HG02588 (cell line): ENCODE data around the gene BASP1.

Experiments used
- ATAC-seq: cut with Tn5 transposase; IDR thresholded peaks from one replicate; pipeline ENCODE4 v1.9.1; 2021; ENCODE audit warnings: mild to moderate bottlenecking, moderate library complexity; ENCODE audit not compliant: unreplicated experiment

The BASP1 gene

DNA sequence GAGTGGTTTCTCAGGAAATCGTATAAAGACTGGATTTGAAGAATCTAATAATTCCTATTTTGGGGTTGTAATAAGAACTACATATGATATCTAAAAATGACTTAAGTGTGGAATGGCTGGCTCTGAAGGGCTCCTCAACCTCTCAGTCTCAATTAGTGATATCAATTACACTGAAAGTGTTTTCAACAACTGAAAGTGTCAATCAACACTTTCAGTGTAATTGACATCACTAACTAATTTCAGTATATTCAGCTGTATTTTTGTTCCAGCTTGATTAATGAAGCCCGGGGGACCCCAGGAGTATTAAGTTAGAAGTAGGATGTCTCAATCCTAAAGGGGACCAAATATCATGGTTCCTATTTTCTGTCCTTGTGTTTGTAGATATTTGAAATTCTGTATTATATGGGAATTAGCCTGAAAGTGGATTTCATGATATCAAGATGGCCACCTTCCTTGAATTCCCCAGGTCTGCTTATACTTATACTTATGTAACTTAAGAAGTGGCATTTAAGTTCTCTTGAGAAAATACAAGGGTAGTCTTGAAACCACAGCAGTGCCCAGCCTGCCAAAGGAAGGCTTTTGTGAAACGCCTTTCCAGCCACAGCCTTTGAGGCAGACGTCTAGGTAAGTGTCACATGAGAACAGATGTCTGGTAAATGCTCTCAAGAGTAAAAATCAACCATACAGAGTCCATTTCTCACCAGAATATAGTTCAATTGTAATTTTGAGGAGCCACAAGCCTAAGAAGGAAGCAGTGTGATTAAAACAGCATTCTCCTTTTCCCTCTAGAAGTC is 4.6 kb downstream of the BASP1 start:
- no peak for ATAC-seq

DNA sequence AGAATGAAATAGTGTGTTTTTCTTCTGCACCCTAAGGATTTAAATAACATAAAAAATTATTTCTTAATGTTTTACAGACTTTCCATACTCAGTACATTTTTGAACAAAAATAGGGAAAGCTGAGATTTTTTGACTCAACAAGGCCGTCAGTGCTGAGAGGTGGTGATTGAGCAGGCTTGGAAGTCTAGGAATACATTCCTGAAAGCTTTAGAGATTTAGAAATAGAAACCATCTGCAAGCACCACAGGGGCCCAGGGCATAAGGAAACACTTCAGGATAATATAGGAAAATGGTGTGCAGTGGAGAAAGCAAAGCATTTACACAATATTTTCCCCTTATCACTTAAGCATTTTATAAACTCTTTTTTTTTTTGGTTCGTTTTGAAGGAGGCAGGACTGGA is 5.2 kb downstream of the BASP1 start:
- no peak for ATAC-seq

DNA sequence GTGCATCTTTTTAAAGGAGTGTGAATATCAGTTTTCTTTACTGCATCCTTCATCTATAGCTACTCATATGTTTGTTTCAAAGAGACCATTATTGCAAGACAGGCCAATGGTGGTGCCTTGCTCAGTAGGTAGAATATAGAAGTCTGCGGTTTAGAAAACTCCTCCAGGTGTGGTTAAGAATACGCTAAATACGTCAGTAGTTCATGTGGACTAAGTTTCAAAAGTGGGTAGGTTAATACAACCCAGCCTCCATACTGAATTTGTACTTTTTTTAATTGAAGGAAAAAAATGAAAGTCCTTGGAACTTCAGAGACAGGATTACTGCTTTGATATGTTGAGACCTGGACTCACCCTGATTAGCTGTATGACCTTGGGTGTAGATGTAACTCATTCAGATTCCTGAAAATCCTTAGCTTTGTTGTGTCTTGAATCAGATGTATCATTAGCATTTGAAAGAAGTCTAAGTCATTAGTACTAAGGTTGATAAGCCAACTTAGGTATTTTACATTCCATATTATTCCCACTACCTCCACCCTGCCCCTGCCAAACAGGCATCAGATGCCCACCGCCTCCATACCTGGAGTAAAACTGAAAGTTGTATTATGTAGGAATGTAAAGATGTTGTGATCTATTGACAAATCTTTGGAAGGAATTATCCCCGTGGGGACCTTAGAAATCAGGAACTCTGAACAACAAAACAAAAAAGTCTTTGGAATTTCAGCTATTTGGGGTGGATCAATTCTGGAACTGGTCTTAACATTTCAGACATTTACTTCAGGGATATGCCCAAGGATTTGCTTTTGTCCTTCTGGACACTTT is 6.1 kb downstream of the BASP1 start:
- ATAC-seq: peak; percentile 32

DNA sequence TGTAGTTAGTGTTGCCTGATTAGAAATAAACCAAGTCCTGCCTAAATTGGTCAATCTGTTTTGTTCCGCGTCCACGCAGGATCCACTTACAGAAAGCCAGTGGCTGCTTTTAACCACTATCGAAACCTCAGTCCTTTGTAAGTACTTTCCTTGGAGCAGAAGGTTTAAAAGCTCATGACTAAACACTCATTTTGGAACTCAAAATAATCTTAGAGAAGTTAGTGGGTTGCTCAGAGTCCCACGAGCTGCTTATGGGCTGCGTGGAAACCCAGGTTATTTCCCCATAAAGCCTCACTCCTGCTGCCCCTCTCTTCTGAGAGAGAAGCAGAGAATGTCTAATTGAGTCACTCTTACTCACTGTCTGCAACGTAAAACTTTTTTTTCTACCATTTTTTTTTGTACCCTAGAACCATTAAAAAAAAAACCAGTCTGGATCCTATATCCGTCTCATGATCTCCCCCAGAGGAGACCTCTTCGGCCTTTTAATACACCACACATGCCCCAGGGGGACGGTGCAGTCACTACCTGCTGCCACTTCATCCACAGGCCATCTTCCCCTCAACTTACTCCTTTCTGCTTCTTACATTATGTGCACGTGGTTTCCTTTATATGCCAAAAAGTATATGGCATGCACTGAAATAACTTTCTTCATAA is 7.6 kb downstream of the BASP1 start:
- ATAC-seq: peak; percentile 62

DNA sequence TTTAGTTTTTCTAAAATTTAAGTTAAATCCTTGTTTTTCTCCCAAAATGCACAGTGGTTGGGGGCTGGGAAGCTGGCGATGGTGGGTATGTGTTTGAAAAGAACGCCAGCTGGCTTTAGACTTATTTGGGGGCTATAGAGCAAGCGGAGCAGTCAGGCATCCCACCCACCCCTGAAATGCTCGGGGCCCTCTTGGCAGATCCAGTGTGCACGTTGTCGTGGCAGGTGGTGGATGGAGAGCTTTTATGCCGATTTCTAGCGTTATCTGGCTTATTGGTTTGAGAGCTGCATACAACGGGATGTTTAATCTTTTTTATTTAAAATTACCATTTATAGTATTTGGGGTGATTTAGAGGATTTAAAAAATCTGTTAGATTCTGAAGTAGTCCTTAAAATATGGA is 8.1 kb downstream of the BASP1 start:
- no peak for ATAC-seq

DNA sequence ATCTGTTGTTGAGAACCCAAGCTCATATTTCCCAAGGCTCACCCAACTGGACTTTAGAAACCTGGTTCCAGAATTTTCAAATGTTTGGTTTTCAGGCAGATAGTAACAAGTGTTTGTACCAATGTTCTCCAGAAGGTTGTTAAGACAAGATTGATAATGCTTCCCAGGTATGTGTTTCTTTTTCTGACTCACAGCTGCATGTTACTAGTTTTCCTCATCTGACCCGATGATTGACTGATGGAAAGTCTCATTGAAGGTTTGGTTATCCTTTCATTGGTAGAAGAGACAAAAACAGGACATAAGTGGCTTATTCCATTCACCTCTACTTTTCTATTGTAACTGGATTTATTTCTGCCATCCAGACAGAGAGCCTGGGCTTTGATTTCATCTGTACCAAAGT is 10.4 kb downstream of the BASP1 start:
- no peak for ATAC-seq

DNA sequence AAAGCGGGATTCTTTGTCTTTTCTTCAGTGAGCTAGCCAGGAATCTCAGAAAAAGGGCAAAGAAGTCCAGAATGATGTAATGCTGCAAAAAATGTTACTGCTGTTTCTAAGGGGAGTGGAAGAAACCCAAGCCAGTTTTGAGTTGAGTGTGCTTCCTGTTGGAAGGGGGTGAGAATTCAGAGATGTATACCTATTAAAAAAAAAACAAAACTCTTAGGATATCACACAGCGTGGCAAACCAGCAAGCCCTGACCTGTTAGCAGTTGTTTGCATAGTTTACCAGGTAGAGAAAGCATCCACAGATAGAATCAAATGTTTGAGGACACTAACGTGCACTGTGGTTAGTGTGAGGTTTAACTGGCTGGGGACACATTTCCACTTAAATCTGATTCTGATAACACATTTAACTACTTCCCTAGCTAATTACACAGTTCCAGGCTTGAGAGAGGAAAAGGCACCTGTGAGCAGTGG is 11.4 kb downstream of the BASP1 start:
- peak; percentile 56 for ATAC-seq

DNA sequence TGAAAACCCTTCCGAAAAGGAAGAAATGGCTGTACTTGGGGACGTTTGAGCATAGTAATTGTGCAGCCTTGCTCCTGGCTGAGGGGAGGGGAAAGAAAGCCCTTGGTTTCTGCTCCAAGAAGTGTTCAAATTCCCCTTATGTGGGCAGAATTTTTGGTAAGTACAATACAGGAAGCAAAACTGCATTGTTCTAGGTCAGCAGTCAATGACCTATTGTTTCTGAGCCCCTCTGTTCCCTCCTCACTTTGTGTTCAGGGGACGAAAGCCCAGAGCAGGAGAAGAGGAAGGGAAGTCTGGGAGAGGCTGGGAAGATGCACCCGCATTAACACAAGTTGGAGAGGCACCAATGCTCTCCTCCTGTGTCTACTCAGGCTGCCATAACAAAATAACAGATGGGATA is 11.9 kb downstream of the BASP1 start:
- peak; percentile 42 for ATAC-seq

DNA sequence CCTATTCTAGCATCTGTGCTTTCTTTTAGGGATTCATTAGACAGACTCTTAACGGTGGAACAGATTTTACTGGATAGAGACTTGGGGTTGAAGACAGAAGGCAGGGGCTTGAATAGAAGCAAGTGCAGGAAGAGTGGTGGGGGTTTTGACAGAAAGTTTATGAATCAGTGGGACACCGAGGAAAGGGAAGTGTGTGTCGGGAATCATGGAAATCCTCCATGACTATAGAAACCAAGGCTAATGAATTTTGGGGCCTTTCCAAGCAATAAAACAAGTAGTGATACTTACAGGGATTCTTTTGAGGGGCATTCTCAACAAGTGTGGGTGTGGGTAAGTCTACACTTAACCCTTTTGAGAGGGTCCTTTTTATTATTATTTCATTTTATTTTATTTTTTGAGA is 12.8 kb downstream of the BASP1 start:
- ATAC-seq: no peak

DNA sequence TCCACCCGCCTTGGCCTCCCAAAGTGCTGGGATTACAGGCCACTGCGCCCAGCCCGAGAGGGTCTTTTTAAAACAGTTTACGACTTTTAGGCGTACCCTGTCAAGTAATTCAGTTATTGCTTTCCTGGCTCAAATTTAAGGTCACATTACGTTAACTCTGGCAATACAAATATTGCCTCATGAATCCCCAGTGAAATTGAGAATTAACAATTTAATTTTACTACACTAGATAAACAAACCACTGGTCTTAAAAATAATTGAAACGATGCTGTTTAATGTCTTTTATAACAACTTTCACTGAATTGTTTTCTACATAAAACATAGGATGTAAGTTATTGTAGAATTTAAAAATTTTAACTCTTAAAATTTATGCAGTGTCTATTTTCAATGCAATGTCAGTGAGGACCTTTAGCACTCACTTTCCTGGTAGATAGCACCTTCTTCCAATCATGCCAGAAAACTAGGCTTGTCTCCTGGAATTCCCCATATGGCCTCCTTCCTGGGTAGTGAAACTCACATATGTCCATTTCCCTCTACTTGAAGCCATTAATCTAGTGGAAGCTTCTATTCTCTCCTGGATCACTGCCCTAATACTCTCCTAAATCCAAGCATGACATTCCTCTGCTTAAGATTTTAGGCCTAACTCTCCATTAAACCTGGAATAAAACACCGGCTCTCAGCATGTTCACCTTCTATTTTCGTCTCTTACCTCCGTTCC is 13.5 kb downstream of the BASP1 start:
- ATAC-seq: no peak

DNA sequence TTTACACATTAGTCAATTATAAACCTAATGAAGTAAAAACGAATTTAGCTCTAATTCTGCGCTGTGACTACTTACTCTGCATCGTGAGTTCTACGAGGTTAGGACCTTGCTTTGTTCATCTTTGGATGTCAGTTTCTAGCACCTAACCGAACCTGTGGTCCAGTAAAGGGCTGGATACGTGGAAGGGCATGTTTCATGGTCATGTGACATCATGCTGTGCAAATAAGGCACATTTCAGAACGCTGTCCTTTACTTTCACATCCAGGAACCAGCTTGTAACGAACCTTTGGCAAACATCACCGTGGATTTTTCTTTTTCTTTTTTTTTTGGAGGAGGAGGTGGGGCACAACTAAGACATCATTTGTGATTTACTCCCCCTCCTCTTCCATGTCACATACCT is 15.0 kb downstream of the BASP1 start:
- no peak for ATAC-seq

DNA sequence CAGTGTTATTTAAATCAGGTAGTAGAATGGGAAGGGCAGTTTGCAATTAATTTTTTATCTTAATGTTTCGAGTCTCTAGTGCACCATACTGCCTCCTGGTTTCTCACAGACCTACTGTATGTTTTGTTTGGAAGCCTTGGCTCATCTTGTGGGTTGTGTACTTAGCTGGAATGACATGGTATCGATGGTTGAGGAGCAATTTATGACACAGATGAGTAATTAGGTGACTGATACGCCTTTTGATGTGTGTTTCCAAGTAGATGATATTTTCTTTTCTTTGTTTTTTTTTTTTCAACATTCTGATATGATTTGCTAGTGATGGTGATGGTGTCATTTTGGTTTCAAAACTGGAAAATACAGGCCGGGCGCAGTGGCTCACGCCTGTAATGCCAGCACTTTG is 16.1 kb downstream of the BASP1 start:
- no peak for ATAC-seq

DNA sequence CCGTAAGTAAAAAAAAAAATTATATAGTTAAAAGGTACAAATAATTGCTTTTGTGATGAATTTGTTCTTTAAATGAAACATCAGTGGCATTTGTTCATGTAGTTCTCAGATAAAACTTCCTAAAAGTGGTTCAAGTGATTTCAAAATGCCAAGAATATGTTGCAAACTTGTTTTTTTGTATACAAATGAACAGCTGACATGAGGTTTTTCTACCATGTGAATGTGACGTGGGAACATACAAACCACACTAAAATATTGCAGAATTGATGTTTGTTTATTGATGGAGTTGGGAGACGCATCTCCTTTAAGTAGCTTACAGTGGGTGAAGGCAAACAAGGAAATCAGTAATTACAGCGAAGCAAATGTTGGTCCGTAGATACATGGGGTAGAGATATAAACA is 16.9 kb downstream of the BASP1 start:
- no peak for ATAC-seq

DNA sequence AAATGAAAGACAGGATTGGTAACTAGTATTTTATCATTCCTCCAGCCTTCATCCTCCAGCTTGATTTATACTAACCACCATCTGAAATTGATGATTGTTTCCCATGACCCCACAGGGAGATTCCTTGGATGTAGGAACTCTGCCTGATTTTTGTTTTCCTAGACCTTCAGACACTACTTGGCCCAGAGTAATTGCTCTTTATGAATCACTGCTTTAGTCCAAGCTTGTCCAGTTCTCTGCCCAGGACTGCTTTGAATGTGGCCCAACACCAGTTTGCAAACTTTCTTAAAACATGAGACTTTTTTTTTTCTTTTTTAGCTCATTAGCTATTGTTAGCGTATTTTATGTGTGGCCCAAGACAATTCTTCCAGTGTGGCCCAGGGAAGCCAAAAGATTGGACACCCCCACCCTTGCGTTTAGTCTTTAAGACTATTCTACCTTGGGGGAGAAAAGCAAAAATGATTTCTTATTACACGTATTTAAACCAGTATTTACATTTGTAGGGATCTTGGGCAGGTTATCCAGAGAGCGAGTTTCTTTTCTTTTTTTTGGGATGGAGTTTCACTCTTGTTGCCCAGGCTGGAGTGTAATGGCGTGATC is 18.4 kb downstream of the BASP1 start:
- no peak for ATAC-seq

DNA sequence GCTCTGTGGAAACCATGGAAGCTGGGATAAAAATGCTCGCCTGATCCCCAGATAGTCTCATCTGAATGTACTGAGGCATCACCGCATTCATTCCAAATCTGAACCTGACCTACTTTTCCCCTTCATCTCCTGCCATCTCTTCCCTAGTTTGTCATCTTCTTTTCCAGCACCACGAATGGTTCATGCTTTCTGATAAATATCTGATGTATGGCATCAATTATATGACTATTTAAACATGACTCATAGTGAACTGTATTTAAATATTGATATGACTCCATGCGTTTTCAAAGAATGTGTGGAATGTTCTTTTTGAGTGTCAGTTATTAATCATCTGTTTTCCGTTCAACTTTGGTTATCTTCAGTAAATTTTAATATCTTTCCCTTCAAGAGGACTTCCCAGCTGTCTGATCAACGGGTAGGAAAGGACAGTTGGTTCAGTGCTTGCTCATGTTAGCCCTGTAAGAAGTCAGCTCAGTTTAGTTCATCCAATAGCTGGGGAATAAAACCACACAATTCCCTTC is 21.1 kb downstream of the BASP1 start:
- no peak for ATAC-seq

DNA sequence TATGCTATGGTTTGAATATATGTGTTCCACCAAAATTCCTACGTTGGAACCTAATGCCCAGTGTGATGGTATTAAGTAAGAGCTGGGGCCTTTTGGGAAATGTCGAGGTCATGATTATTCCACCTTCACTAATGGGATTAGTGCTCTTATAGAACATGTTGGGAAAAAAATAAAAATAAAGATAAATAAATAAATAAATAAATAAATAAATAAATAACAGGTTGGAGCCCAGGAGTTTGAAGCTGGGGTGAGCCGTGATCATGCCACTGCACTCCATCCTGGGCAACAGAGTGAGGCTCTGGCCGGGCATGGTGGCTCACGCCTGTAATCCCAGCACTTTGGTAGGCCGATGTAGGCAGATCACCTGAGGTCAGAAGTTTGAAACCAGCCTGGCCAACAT is 22.5 kb downstream of the BASP1 start:
- ATAC-seq: no peak

DNA sequence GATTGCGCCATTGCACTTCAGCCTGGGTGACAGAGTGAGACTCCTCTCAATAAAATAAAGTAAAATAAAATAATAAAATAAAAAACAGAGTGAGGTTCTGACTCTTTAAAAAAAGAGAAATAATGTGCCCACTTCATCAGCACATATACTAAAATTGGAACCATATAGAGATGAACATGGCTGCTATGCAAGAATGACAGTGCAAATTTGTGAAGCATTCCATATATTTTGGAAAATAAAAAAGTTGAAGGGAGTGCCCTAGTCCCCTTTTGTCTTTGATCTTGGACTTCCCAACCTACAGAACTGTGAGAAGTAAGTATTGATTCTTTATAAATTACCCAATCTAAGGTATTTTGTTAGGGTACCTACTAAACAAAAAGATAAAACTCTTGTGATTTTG is 23.1 kb downstream of the BASP1 start:
- ATAC-seq: no peak

DNA sequence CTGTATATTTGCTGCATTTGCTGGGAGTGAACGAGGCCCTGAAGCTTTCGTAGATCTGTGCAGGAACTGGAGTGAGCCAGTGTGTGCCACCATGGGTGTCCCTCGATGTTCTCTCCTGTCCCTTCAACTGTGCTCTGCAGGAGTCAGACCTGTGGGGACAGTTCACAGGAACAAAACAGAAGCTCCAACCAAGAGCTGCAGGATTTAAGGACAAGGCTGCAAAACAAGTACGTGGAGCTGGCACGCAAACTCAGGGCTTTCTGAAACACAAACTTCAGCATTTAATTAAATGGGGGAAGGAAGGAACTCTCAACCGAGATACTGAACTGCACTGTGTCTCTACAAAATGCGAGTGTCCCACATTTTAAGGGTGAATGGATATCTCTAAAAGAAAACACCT is 24.2 kb downstream of the BASP1 start:
- ATAC-seq: no peak

DNA sequence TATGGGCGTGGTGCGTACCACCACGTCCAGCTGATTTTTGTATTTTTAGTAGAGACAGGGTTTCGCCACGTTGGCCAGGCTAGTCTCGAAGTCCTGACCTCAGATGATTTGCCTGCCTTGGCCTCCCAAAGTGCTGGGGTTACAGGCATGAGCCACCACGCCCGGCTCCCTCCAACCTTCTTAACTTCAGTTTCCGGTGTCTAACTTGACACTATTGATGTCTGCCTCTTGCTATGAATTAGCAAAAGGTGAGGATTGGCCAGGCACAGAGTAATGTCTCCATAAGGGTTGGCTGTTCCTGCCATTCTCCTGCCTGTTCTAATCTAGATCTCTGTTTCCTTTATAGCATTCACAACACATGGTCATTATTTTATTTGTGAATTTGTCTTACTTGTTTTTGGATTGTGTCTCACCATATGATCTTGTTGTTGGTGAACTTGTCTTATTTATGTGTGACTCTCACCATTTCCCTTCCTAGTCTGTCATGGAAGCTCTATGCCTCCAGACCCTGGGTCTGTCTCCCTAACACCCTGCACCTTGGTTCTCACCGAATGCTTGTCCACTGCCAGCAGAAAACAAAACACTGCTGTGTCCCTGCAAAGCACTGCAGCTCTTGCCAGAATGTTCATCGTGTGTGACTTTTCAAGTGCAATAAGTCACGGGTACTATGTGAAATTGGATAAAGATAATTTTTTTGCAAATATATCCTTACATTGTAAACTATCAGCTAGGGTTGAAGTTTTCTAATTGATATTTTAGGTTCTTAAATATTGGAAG is 26.0 kb downstream of the BASP1 start:
- ATAC-seq: no peak
